HCT116 (cell line): ENCODE results near the gene MX2. TPM values are rescaled to one million over a fixed set of nuclear protein-coding genes. Genes with fewer than 3 reads are reported as not detected.

ENCODE experiments used
- ATAC-seq: fragments of 200-7000 bp; cut with Tn5 transposase; 2 replicates; pipeline ENCODE4 v1.9.1; 2020; ENCODE audit warnings: mild to moderate bottlenecking, moderate library complexity
- BruUV-seq: library from RNA; stranded (reverse); fragments of 400-500 nt; replicated peaks from 2 replicates; lab custom pipeline; 2021; lab: Mats Ljungman, UMichigan
- CTCF ChIA-PET: fragments of 300-600 bp; sonication (Branson Sonifier 250); formaldehyde crosslinking; loops from one replicate; lab custom pipeline; 2021; ENCODE audit warnings: antibody characterized with exemption; lab: Charles Lee
- POLR2A ChIA-PET: fragments of 300-600, 350-600 bp; sonication (Branson Sonifier 250); formaldehyde crosslinking; loops from one replicate; lab custom pipeline; 2021; ENCODE audit warnings: antibody characterized with exemption; lab: Charles Lee
- RAD21 ChIA-PET, 2 experiments: fragments of 300-600 bp; sonication (Branson Sonifier 250); formaldehyde crosslinking; loops; one replicate each; lab custom pipeline; 2023; ENCODE audit warnings: low total read pairs in 2 of 2; ENCODE audit not compliant: uncharacterized antibody in 2 of 2, unreplicated experiment in 2 of 2, low non-redundant PET in 1 of 2; lab: Charles Lee
- DNase-seq: peaks from one replicate; pipeline ENCODE4 v3.0.0-alpha.2; 2010; ENCODE audit warnings: low read depth, low spot score
- H2AFZ ChIP-seq: fragments of 200-600 bp; shearing (Covaris generic), sonication (generic); 2 replicates; pipeline ENCODE4 v1.6.1; 2017; ENCODE audit warnings: low read depth, mixed run types, mixed read lengths, antibody characterized with exemption, low read length; ENCODE audit not compliant: poor library complexity, severe bottlenecking
- H3K27ac ChIP-seq: 2 replicates; pipeline ENCODE4 v1.5.1; 2012; ENCODE audit warnings: low read depth, low read length
- H3K27me3 ChIP-seq: fragments of 200-600 bp; sonication (generic); 2 replicates; pipeline ENCODE4 v1.6.1; 2016; ENCODE audit warnings: mixed run types, low read length, mixed read lengths; ENCODE audit not compliant: insufficient read depth
- H3K36me3 ChIP-seq, 2 experiments: fragments of 200-500 bp in 1 of 2; fragments of 200-600 bp in 1 of 2; sonication (Bioruptor generic) in 1 of 2; sonication (generic) in 1 of 2; 2 replicates each; pipeline versions ENCODE4 v1.5.1 to v1.6.1; 2014 to 2016; ENCODE audit warnings: low read length in 2 of 2, inconsistent platforms in 1 of 2, mixed read lengths in 1 of 2, mixed run types in 1 of 2; ENCODE audit not compliant: insufficient read depth in 2 of 2, control insufficient read depth in 1 of 2
- H3K4me1 ChIP-seq, 2 experiments: fragments of 200-600 bp in 1 of 2; sonication (generic) in 1 of 2; 2 replicates each; pipeline versions ENCODE4 v1.5.1 to v1.6.1; 2012 to 2017; ENCODE audit warnings: low read length in 2 of 2, inconsistent platforms in 1 of 2, mild to moderate bottlenecking in 1 of 2, mixed read lengths in 1 of 2, mixed run types in 1 of 2, moderate library complexity in 1 of 2; ENCODE audit not compliant: insufficient read depth in 2 of 2, control insufficient read depth in 1 of 2
- H3K4me2 ChIP-seq: fragments of 200-600 bp; sonication (generic); 2 replicates; pipeline ENCODE4 v1.6.1; 2017; ENCODE audit warnings: mixed run types, low read length, mixed read lengths
- H3K4me3 ChIP-seq, 2 experiments: fragments of 200-600 bp in 1 of 2; sonication (generic) in 1 of 2; replicated peaks in 1 of 2; 2 replicates each; pipeline ENCODE4 v1.5.1; 2011 to 2016; ENCODE audit warnings: low read length in 2 of 2, control low read depth in 1 of 2, low read depth in 1 of 2, mild to moderate bottlenecking in 1 of 2, mixed read lengths in 1 of 2, mixed run types in 1 of 2
- H3K79me2 ChIP-seq: fragments of 200-600 bp; sonication (generic); 2 replicates; pipeline ENCODE4 v1.6.1; 2017; ENCODE audit warnings: mild to moderate bottlenecking, mixed run types, low read length, moderate library complexity, mixed read lengths; ENCODE audit not compliant: insufficient read depth
- H3K9ac ChIP-seq: fragments of 200-600 bp; sonication (generic); 2 replicates; pipeline ENCODE4 v1.6.1; 2016; ENCODE audit warnings: low read length, mixed read lengths
- H3K9me2 ChIP-seq: fragments of 200-600 bp; sonication (generic), shearing (Covaris generic); 2 replicates; pipeline ENCODE4 v1.6.1; 2017; ENCODE audit warnings: mixed run types, mild to moderate bottlenecking, moderate library complexity; ENCODE audit not compliant: insufficient read depth
- H3K9me3 ChIP-seq, 2 experiments: fragments of 200-500 bp in 1 of 2; fragments of 200-600 bp in 1 of 2; sonication (Bioruptor generic) in 1 of 2; sonication (generic) in 1 of 2; 2 replicates each; pipeline ENCODE4 v1.6.1; 2014 to 2017; ENCODE audit warnings: low read length in 2 of 2, mixed read lengths in 2 of 2, inconsistent platforms in 1 of 2, low read depth in 1 of 2, mild to moderate bottlenecking in 1 of 2, mixed run types in 1 of 2, moderate library complexity in 1 of 2; ENCODE audit not compliant: control insufficient read depth in 1 of 2, insufficient read depth in 1 of 2
- H4K20me1 ChIP-seq: fragments of 200-600 bp; sonication (generic), shearing (Covaris generic); 2 replicates; pipeline ENCODE4 v1.6.1; 2017; ENCODE audit warnings: mixed run types, mild to moderate bottlenecking, moderate library complexity; ENCODE audit not compliant: insufficient read depth
- CBX3 ChIP-seq: IDR thresholded peaks from 2 replicates; pipeline ENCODE4 v1.6.1; 2012; ENCODE audit warnings: low read depth
- CEBPB ChIP-seq: IDR thresholded peaks from 2 replicates; pipeline ENCODE4 v1.6.1; 2012; ENCODE audit warnings: low read depth
- CTCF ChIP-seq, 3 experiments: fragments of 200-600 bp in 1 of 3; sonication (generic) in 1 of 3; IDR thresholded peaks in 2 of 3; conservative IDR thresholded peaks in 1 of 3; 2 replicates each; pipeline ENCODE4 v1.5.1; 2012 to 2017; ENCODE audit warnings: low read depth in 2 of 3, low read length in 2 of 3, antibody characterized with exemption in 1 of 3, borderline replicate concordance in 1 of 3, control low read depth in 1 of 3, mild to moderate bottlenecking in 1 of 3, mixed read lengths in 1 of 3, mixed run types in 1 of 3, moderate library complexity in 1 of 3; ENCODE audit not compliant: insufficient read depth in 1 of 3
- EGR1 ChIP-seq: IDR thresholded peaks from 2 replicates; pipeline ENCODE4 v1.6.1; 2012; ENCODE audit warnings: low read depth
- SRF ChIP-seq: IDR thresholded peaks from 2 replicates; pipeline ENCODE4 v1.6.1; 2012; ENCODE audit warnings: low read depth
- TCF7L2 ChIP-seq: IDR thresholded peaks from 2 replicates; pipeline ENCODE4 v1.7.0; 2011; ENCODE audit warnings: borderline replicate concordance, inconsistent platforms; ENCODE audit not compliant: insufficient read depth, insufficient read length; ENCODE audit errors: extremely low read depth
- ZNF274 ChIP-seq: fragments of 200-500 bp; sonication (Bioruptor generic); IDR thresholded peaks from 2 replicates; pipeline ENCODE4 v1.6.1; 2014; ENCODE audit warnings: mild to moderate bottlenecking, low read depth, low read length, inconsistent platforms
- intact Hi-C: fragments of 100-400 bp; cut with micrococcal nuclease; formaldehyde crosslinking; loops from 2 replicates; pipeline ENCODE4 v1.10.0; 2022
- total RNA-seq: library from RNA; stranded (reverse); gene quantifications from one replicate; pipeline ENCODE4 v1.2.1, GENCODE V29; 2021; ENCODE audit not compliant: unreplicated experiment

MX2 gene
- total RNA-seq, 1 experiment from 2014 or later: 0.22 TPM

- no peak for TF ChIP-seq CTCF (IDR thresholded peaks at IDR 0.05 in 2 of 3, conservative IDR thresholded peaks at IDR 0.05 in 1 of 3; ENCODE audit: borderline replicate concordance in 1 of 3, insufficient read depth in 1 of 3, low read depth in 2 of 3, low read length in 2 of 3)
- TF ChIP-seq EGR1: no peak
- TF ChIP-seq ZNF274: no peak
- TF ChIP-seq CEBPB: no peak
- no peak for TF ChIP-seq TCF7L2
- TF ChIP-seq SRF: no peak
- TF ChIP-seq CBX3: no peak
Observed at GRCh38 chr21:41396558-41397075, 34.8 kb downstream of the MX2 start (continued).

GRCh38 chr21:41397471-41397891 is 35.7 kb downstream of the MX2 start:
- no peak overlapping the region for H2AFZ ChIP-seq
- no peaks in the 10 kb centered on the region for H4K20me1 ChIP-seq
- no peak overlapping the region for H3K27ac ChIP-seq
- H3K79me2 ChIP-seq: no peaks in the 10 kb centered on the region
- RAD21 ChIA-PET: no interaction called here
- intact Hi-C loops: no loop called here
- CTCF ChIA-PET: no interaction called here
- no peak overlapping the region for H3K9ac ChIP-seq
- no peaks in the 10 kb centered on the region for H3K9me3 ChIP-seq
- POLR2A ChIA-PET: no interaction called here
- no peak for ATAC-seq
- no peaks in the 10 kb centered on the region for H3K4me1 ChIP-seq
- H3K4me3 ChIP-seq: no peak overlapping the region
- DNase-seq: no peak
- TF ChIP-seq CTCF (IDR thresholded peaks at IDR 0.05 in 2 of 3, conservative IDR thresholded peaks at IDR 0.05 in 1 of 3; ENCODE audit: borderline replicate concordance in 1 of 3, insufficient read depth in 1 of 3, low read depth in 2 of 3, low read length in 2 of 3): no peak
- H3K4me2 ChIP-seq: no peak overlapping the region
- H3K27me3 ChIP-seq: peaks cover 67% of the 10 kb centered on the region
- no TSS peak for BruUV-seq
- H3K9me2 ChIP-seq: no peaks in the 10 kb centered on the region
- H3K36me3 ChIP-seq: no peaks in the 10 kb centered on the region
